K562 (cell line): ENCODE measurements around the gene IQCC. TPM values are rescaled to one million over a fixed set of nuclear protein-coding genes. Genes with fewer than 3 reads are reported as not detected.

Experiments used
- ATAC-seq: fragments of 200-7000 bp; cut with Tn5 transposase; 3 replicates; pipeline ENCODE4 v1.9.1; 2020; ENCODE audit warnings: moderate library complexity
- BruUV-seq: library from RNA; stranded (reverse); fragments of 400-500 nt; replicated peaks from 2 replicates; lab custom pipeline; 2021; lab: Mats Ljungman, UMichigan
- CTCF ChIA-PET: fragments of 300-600 bp; formaldehyde crosslinking; extraction: SDS; loops from one replicate; lab custom pipeline; 2021; ENCODE audit warnings: low intra/inter-chr PET ratio; lab: Yijun Ruan, JAX
- POLR2A ChIA-PET: fragments of 300-600, 350-650 bp; sonication (Branson Sonifier 250); formaldehyde crosslinking; extraction: SDS; loops from one replicate; lab custom pipeline; 2021; ENCODE audit warnings: antibody characterized with exemption, inconsistent platforms; lab: Yijun Ruan, JAX
- DNase-seq, 4 experiments: peaks; one replicate each; pipeline versions ENCODE4 v3.0.0 to v3.0.0-alpha.2; 2011 to 2018; ENCODE audit warnings: low spot score in 3 of 4, mixed read lengths in 3 of 4; ENCODE audit errors: extremely low read depth in 1 of 4
- FAIRE-seq: peaks from 2 replicates; lab custom pipeline; 2011; peaks lifted over from hg19 to GRCh38; lab: Jason Lieb, UNC
- H2AFZ ChIP-seq: 2 replicates; pipeline ENCODE4 v1.6.0; 2011; ENCODE audit warnings: low read depth, low read length, control low read depth, inconsistent platforms
- H3K27ac ChIP-seq: fragments of 200-600 bp; 3 replicates; pipeline ENCODE4 v1.8.0; 2011; ENCODE audit warnings: low read depth, mild to moderate bottlenecking, control low read depth, inconsistent platforms, low read length, moderate library complexity, mixed read lengths; ENCODE audit errors: extremely low read depth
- H3K27me3 ChIP-seq, 2 experiments: fragments of 300-600 bp in 1 of 2; 2 replicates in 1 of 2; 3 replicates in 1 of 2; pipeline versions ENCODE4 v1.6.0 to v1.8.0; 2011; ENCODE audit warnings: inconsistent platforms in 2 of 2, low read length in 2 of 2, mild to moderate bottlenecking in 1 of 2, mixed read lengths in 1 of 2, moderate library complexity in 1 of 2; ENCODE audit not compliant: control insufficient read depth in 2 of 2, insufficient read depth in 2 of 2
- H3K36me3 ChIP-seq: fragments of 300-600 bp; 3 replicates; pipeline ENCODE4 v1.8.0; 2011; ENCODE audit warnings: mild to moderate bottlenecking, low read length, inconsistent platforms; ENCODE audit not compliant: control insufficient read depth, insufficient read depth
- H3K4me1 ChIP-seq, 2 experiments: fragments of 200-600 bp in 1 of 2; replicated peaks in 1 of 2; 2 replicates in 1 of 2; 3 replicates in 1 of 2; pipeline versions ENCODE4 v1.5.1 to v1.8.0; 2011; ENCODE audit warnings: inconsistent platforms in 2 of 2, low read length in 2 of 2, mild to moderate bottlenecking in 1 of 2, mixed read lengths in 1 of 2, moderate library complexity in 1 of 2; ENCODE audit not compliant: control insufficient read depth in 2 of 2, insufficient read depth in 2 of 2
- H3K4me2 ChIP-seq: 2 replicates; pipeline ENCODE4 v1.6.1; 2011; ENCODE audit warnings: low read length, control low read depth, inconsistent platforms, mixed read lengths; ENCODE audit not compliant: insufficient read depth
- H3K4me3 ChIP-seq: fragments of 200-600 bp; sonication (generic), shearing (Covaris generic); 2 replicates; pipeline ENCODE4 v1.5.1; 2016; ENCODE audit warnings: control low read depth, inconsistent platforms
- H3K79me2 ChIP-seq: fragments of 200-600 bp; 3 replicates; pipeline ENCODE4 v1.8.0; 2011; ENCODE audit warnings: low read length, inconsistent platforms; ENCODE audit not compliant: control insufficient read depth, insufficient read depth
- H3K9ac ChIP-seq, 2 experiments: 2 replicates each; pipeline versions ENCODE4 v1.6.0 to v1.6.1; 2011; ENCODE audit warnings: low read depth in 2 of 2, low read length in 2 of 2, control low read depth in 1 of 2, inconsistent platforms in 1 of 2, mild to moderate bottlenecking in 1 of 2, mixed read lengths in 1 of 2; ENCODE audit not compliant: insufficient read depth in 1 of 2
- H3K9me1 ChIP-seq: one replicate; pipeline ENCODE4 v1.6.0; 2011; ENCODE audit warnings: inconsistent platforms, mild to moderate bottlenecking, low read length, moderate library complexity; ENCODE audit not compliant: control insufficient read depth, insufficient read depth
- H3K9me3 ChIP-seq: replicated peaks from 2 replicates; pipeline ENCODE4 v1.5.1; 2011; ENCODE audit warnings: low read depth, low read length, inconsistent platforms; ENCODE audit not compliant: control insufficient read depth, insufficient read depth
- H4K20me1 ChIP-seq: replicated peaks from 2 replicates; pipeline ENCODE4 v1.6.1; 2011; ENCODE audit warnings: low read length, inconsistent platforms, mixed read lengths; ENCODE audit not compliant: control insufficient read depth, insufficient read depth
- BRD9 ChIP-seq: fragments of 450-650 bp; IDR thresholded peaks from 2 replicates; pipeline ENCODE4 v1.6.1; 2018; ENCODE audit warnings: low read depth; ENCODE audit not compliant: partially characterized antibody
- CC2D1A ChIP-seq: fragments of 450-650 bp; IDR thresholded peaks from 2 replicates; pipeline ENCODE4 v1.6.1; 2017; ENCODE audit warnings: mild to moderate bottlenecking
- CHD1 ChIP-seq: fragments of 200-600 bp; sonication (generic); IDR thresholded peaks from one replicate; pipeline ENCODE4 v1.6.1; 2012; ENCODE audit warnings: mild to moderate bottlenecking, moderate library complexity, low read length, inconsistent platforms
- CREM ChIP-seq: IDR thresholded peaks from 2 replicates; pipeline ENCODE4 v1.6.1; 2014; ENCODE audit warnings: antibody characterized with exemption, low read depth
- ETV1 ChIP-seq: fragments of 450-650 bp; conservative IDR thresholded peaks from 2 replicates; pipeline ENCODE4 v1.6.1; 2016; ENCODE audit warnings: missing genetic modification characterization, control low read depth, low read depth, missing compliant biosample characterization
- FOXA1 ChIP-seq: fragments of 450-650 bp; IDR thresholded peaks from 2 replicates; pipeline ENCODE4 v1.6.1; 2016; ENCODE audit warnings: mild to moderate bottlenecking, borderline replicate concordance
- HNRNPLL ChIP-seq: fragments of 200-400 bp; formaldehyde crosslinking; IDR thresholded peaks from 2 replicates; pipeline ENCODE4 v1.6.1; 2017; ENCODE audit warnings: low read length, low read depth, mild to moderate bottlenecking; ENCODE audit not compliant: poor library complexity, severe bottlenecking
- LARP7 ChIP-seq: fragments of 450-650 bp; IDR thresholded peaks from 2 replicates; pipeline ENCODE4 v1.6.1; 2016
- MYC ChIP-seq, 2 experiments: fragments of 250-450 bp in 1 of 2; sonication (Bioruptor Pico) in 1 of 2; IDR thresholded peaks; 2 replicates each; pipeline versions ENCODE4 v1.5.1 to v1.6.1; 2012 to 2021; ENCODE audit warnings: low read depth in 2 of 2, borderline replicate concordance in 1 of 2, improper control_type of control experiment in 1 of 2, low read length in 1 of 2, mild to moderate bottlenecking in 1 of 2, moderate library complexity in 1 of 2
- SAP30 ChIP-seq: fragments of 200-600 bp; sonication (generic); IDR thresholded peaks from 2 replicates; pipeline ENCODE4 v1.6.1; 2012; ENCODE audit warnings: borderline replicate concordance, low read depth, mild to moderate bottlenecking, moderate library complexity, low read length, control low read depth, inconsistent platforms; ENCODE audit not compliant: insufficient read depth, poor library complexity, severe bottlenecking
- ZNF253 ChIP-seq: fragments of 250-450 bp; sonication (Bioruptor Pico); conservative IDR thresholded peaks from 2 replicates; pipeline ENCODE4 v1.6.1; 2021; ENCODE audit warnings: mild to moderate bottlenecking
- WGBS: fragments of 100-300 bp; shearing (Covaris generic); methylation state at CpG from one replicate; pipeline ENCODE4 v1.1.6; 2016; ENCODE audit warnings: low coverage, mixed read lengths; ENCODE audit not compliant: insufficient coverage; ENCODE audit errors: missing lambda C conversion rate; 5-methylcytosine and 5-hydroxymethylcytosine counted together
- in situ Hi-C: fragments of 300-500 bp; cut with MboI; formaldehyde crosslinking; loops from 4 replicates; pipeline ENCODE4 v1.15.0; 2018; ENCODE audit warnings: inconsistent platforms, mixed read lengths
- intact Hi-C: fragments of 100-400 bp; cut with micrococcal nuclease; formaldehyde crosslinking; loops from 2 replicates; pipeline ENCODE4 v1.14.2; 2022
- polyA plus RNA-seq, 8 experiments: library from polyadenylated mRNA; depleted of rRNA in 4 of 8; stranded (reverse) in 5 of 8; unstranded in 3 of 8; fragments of >200 nt; fragmentation: Nextera tagmentation in 2 of 8; fragmentation: Illumina TruSeq in 1 of 8; extraction: Ambion mirVana in 2 of 8; extraction: Trizol in 1 of 8; gene quantifications; 2 replicates each; pipeline versions ENCODE4 v1.2.1 to v1.2.3, GENCODE V29; 2011 to 2014; ENCODE audit warnings: inconsistent platforms in 1 of 8, missing spikeins in 1 of 8
- total RNA-seq, 7 experiments: library from RNA; depleted of rRNA in 6 of 7; stranded (reverse); fragments of >200 nt in 6 of 7; fragmentation: Illumina TruSeq in 2 of 7; extraction: Trizol in 2 of 7; gene quantifications; 2 replicates each; pipeline versions ENCODE4 v1.2.1 to v1.2.3, GENCODE V29; 2011 to 2021; ENCODE audit warnings: low replicate concordance in 1 of 7
- TF ChIP-seq, protein P1 (sequence below): fragments of 250-450 bp; sonication (Bioruptor Pico); IDR thresholded peaks from 2 replicates; pipeline ENCODE4 v1.5.0; 2022; ENCODE audit warnings: mild to moderate bottlenecking

The IQCC gene
- total and polyA plus RNA-seq, 9 of the 15 experiments (the other 6 are each of a cell fraction or from before 2014, with no cell fraction given), result 8.1 to 16.5 (median 10.7) TPM

GRCh38 chr1:32179443-32180185 lies 25.9 kb upstream of the IQCC start, which contains the start of gene TXLNA (continued):
- TF ChIP-seq, protein P1, sequence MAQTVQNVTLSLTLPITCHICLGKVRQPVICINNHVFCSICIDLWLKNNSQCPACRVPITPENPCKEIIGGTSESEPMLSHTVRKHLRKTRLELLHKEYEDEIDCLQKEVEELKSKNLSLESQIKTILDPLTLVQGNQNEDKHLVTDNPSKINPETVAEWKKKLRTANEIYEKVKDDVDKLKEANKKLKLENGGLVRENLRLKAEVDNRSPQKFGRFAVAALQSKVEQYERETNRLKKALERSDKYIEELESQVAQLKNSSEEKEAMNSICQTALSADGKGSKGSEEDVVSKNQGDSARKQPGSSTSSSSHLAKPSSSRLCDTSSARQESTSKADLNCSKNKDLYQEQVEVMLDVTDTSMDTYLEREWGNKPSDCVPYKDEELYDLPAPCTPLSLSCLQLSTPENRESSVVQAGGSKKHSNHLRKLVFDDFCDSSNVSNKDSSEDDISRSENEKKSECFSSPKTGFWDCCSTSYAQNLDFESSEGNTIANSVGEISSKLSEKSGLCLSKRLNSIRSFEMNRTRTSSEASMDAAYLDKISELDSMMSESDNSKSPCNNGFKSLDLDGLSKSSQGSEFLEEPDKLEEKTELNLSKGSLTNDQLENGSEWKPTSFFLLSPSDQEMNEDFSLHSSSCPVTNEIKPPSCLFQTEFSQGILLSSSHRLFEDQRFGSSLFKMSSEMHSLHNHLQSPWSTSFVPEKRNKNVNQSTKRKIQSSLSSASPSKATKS (CRISPR knock-in tag), result 0 out of 2 replicates have a peak, but pooled peaks have one; percentile 12
- TF ChIP-seq, all 486 proteins: peak for 208

DNA sequence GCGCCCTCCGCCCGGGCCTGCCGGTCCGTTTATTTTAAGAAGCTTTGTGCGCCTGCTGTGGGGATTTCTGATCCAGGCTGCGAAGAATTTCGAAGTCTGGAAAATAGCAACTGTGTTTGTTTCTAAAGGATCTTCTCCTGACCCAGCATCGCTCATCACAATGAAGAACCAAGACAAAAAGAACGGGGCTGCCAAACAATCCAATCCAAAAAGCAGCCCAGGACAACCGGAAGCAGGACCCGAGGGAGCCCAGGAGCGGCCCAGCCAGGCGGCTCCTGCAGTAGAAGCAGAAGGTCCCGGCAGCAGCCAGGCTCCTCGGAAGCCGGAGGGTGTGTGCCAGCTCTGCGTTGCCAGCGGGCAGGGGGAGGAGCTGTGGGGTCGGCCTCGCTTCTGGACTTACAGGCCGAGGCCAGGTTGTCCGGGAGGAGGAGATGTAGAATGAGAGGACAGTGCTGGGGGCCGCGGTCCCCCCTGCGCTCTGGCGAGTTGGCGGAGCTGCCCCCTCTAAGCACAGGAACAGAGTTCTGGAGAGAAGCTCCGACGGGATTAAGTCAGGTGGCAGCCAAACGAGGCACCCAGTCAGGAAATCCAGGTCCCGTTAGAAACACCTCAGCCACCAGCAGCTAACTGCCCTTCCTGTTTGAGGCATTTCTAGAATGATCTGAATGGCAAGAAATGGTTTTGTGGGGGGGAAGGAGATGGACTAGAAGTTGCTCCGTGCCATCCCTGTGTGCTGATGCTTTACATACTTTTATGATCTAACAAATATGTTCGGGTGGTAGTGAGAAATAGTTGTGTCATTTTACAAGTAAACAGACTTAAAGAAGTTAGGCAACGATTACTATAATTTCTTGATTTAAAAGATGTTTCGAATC lies 25.0 kb upstream of the IQCC start:
- DNase-seq, result peak; percentile 56 to 66 (median 61)
- FAIRE-seq, result peak; percentile 54
- Histone ChIP-seq H2AFZ (peak overlapping the region; percentile 97), H3K79me2 (peaks cover 55% of the 10 kb centered on the region), H3K27me3 (no peaks in the 10 kb centered on the region), H3K4me3 (peak overlapping the region; percentile 77), H4K20me1 (no peaks in the 10 kb centered on the region; the same call in 1 of the 2 replicates), H3K27ac (peak overlapping the region; percentile 89), H3K9ac (peak overlapping the region; percentile 94 to 97), H3K9me3 (no peaks in the 10 kb centered on the region), H3K4me1 (peaks cover 25 to 30% of the 10 kb centered on the region in 2 experiments), H3K9me1 (peaks cover 4% of the 10 kb centered on the region), H3K4me2 (peak overlapping the region; percentile 92), H3K36me3 (peaks cover 44% of the 10 kb centered on the region)
- in situ Hi-C loops, result no loop called here
- ChIA-PET CTCF (interaction anchor here (0.7 kb wide), 1 partner anchor 12 kb away, joined by 3 read pairs; no protein-coding TSS in a partner anchor), POLR2A (interaction anchor here (0.6 to 11.6 kb wide), 14 partner anchors 7 to 177 kb away, joined by 3 to 201 read pairs (median 3); partner anchors contain the start of genes CCDC28B, HDAC1 and KPNA6)
- ATAC-seq, result peak; percentile 25
- WGBS, result 1% methylated on average over 36 of the region's 36 CpGs
- intact Hi-C loops, result loop anchor here (5.0 to 10.0 kb wide), 2 partner anchors 53 to 166 kb away; partner anchors contain the start of gene KHDRBS1
- BruUV-seq, result no TSS peak
- TF ChIP-seq CREM (peak; percentile 1; the same call in 1 of the 2 replicates), ZNF253 (CRISPR knock-in tag) (no peak), LARP7 (0 out of 2 replicates have a peak, but pooled peaks have one; percentile 20), CC2D1A (0 out of 2 replicates have a peak, but pooled peaks have one; percentile 9), ETV1 (tag) (peak; percentile 67; the same call in 1 of the 2 replicates), SAP30 (peak; percentile 3), BRD9 (peak; percentile 20), FOXA1 (no peak), HNRNPLL (peak; percentile 11), MYC (IDR thresholded peaks at IDR 0.05; ENCODE audit: low read depth, low read length) (no peak), MYC (CRISPR knock-in tag; IDR thresholded peaks at IDR 0.05; ENCODE audit: borderline replicate concordance, low read depth) (0 out of 2 replicates have a peak, but pooled peaks have one; percentile 28), CHD1 (peak; percentile 91)
